H1 (cell line): ENCODE results near the gene PEX16. TPM values are rescaled to one million over a fixed set of nuclear protein-coding genes. Genes with fewer than 3 reads are reported as not detected.

Experiments
- BCL11A ChIP-seq, 2 experiments: IDR thresholded peaks; one replicate each; pipeline ENCODE4 v1.6.1; 2011; ENCODE audit warnings: low read depth in 2 of 2, low read length in 2 of 2, mild to moderate bottlenecking in 2 of 2
- POLR2A ChIP-seq, 2 experiments: IDR thresholded peaks; 1 replicate in 1 of 2; 2 replicates in 1 of 2; pipeline ENCODE4 v1.6.1; 2011; ENCODE audit warnings: low read depth in 2 of 2, low read length in 2 of 2, mild to moderate bottlenecking in 2 of 2; ENCODE audit errors: control extremely low read depth in 1 of 2
- TEAD4 ChIP-seq: IDR thresholded peaks from 2 replicates; pipeline ENCODE4 v1.6.1; 2012; ENCODE audit warnings: low read depth, low read length, inconsistent platforms, mixed read lengths
- polyA plus RNA-seq, 7 experiments: library from polyadenylated mRNA; depleted of rRNA in 3 of 7; stranded (reverse) in 5 of 7; unstranded in 2 of 7; fragments of >200 nt in 5 of 7; fragments of 200-250 nt in 2 of 7; gene quantifications; 1 replicate in 5 of 7; 2 replicates in 1 of 7; 4 replicates in 1 of 7; pipeline versions ENCODE4 v1.2.1 to v1.2.3, GENCODE V29; 2011 to 2013; ENCODE audit warnings: missing spikeins in 2 of 7, mixed read lengths in 2 of 7
- total RNA-seq: library from RNA; stranded (reverse); fragmentation: NEBNext Ultra II Directional; extraction: Animal tissue kit (Norgen Biotek cat#: 25700); gene quantifications from 2 replicates; pipeline ENCODE4 v1.2.1, GENCODE V29; 2021
- TF ChIP-seq, protein P1 (sequence below): fragments of 300-600 bp; sonication (generic); IDR thresholded peaks from 2 replicates; pipeline ENCODE4 v1.7.1; 2012; ENCODE audit warnings: low read length, moderate library complexity, mild to moderate bottlenecking, inconsistent platforms; ENCODE audit not compliant: insufficient replicate concordance

PEX16 gene
- total and polyA plus RNA-seq, 2 of the 8 experiments (the other 6 are each of a cell fraction or from before 2014, with no cell fraction given) = 29.2 to 36.0 TPM

DNA sequence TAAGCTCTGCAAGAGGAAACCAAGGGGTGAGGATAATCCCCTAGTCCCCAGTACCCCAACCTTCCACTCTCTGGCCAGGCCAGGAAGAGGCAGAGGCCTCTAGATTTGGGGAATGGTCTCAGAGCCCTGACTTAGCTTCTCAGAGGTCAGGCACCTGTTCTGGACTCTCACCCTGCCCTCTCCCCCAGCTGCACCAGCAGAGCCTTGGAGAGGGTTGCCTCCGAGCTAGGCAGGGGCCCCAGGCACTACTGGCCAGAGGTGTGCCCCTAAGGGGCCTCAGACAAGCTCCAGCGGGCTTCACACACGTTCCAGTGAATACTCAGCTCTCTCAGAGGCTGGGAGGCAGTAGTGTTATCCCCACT is 18.6 kb downstream of the PEX16 start (continued):
- TF ChIP-seq POLR2A (IDR thresholded peaks at IDR 0.05; ENCODE audit: control extremely low read depth in 1 of 2, low read depth in 2 of 2, low read length in 2 of 2) = no peak
- TF ChIP-seq, protein P1, sequence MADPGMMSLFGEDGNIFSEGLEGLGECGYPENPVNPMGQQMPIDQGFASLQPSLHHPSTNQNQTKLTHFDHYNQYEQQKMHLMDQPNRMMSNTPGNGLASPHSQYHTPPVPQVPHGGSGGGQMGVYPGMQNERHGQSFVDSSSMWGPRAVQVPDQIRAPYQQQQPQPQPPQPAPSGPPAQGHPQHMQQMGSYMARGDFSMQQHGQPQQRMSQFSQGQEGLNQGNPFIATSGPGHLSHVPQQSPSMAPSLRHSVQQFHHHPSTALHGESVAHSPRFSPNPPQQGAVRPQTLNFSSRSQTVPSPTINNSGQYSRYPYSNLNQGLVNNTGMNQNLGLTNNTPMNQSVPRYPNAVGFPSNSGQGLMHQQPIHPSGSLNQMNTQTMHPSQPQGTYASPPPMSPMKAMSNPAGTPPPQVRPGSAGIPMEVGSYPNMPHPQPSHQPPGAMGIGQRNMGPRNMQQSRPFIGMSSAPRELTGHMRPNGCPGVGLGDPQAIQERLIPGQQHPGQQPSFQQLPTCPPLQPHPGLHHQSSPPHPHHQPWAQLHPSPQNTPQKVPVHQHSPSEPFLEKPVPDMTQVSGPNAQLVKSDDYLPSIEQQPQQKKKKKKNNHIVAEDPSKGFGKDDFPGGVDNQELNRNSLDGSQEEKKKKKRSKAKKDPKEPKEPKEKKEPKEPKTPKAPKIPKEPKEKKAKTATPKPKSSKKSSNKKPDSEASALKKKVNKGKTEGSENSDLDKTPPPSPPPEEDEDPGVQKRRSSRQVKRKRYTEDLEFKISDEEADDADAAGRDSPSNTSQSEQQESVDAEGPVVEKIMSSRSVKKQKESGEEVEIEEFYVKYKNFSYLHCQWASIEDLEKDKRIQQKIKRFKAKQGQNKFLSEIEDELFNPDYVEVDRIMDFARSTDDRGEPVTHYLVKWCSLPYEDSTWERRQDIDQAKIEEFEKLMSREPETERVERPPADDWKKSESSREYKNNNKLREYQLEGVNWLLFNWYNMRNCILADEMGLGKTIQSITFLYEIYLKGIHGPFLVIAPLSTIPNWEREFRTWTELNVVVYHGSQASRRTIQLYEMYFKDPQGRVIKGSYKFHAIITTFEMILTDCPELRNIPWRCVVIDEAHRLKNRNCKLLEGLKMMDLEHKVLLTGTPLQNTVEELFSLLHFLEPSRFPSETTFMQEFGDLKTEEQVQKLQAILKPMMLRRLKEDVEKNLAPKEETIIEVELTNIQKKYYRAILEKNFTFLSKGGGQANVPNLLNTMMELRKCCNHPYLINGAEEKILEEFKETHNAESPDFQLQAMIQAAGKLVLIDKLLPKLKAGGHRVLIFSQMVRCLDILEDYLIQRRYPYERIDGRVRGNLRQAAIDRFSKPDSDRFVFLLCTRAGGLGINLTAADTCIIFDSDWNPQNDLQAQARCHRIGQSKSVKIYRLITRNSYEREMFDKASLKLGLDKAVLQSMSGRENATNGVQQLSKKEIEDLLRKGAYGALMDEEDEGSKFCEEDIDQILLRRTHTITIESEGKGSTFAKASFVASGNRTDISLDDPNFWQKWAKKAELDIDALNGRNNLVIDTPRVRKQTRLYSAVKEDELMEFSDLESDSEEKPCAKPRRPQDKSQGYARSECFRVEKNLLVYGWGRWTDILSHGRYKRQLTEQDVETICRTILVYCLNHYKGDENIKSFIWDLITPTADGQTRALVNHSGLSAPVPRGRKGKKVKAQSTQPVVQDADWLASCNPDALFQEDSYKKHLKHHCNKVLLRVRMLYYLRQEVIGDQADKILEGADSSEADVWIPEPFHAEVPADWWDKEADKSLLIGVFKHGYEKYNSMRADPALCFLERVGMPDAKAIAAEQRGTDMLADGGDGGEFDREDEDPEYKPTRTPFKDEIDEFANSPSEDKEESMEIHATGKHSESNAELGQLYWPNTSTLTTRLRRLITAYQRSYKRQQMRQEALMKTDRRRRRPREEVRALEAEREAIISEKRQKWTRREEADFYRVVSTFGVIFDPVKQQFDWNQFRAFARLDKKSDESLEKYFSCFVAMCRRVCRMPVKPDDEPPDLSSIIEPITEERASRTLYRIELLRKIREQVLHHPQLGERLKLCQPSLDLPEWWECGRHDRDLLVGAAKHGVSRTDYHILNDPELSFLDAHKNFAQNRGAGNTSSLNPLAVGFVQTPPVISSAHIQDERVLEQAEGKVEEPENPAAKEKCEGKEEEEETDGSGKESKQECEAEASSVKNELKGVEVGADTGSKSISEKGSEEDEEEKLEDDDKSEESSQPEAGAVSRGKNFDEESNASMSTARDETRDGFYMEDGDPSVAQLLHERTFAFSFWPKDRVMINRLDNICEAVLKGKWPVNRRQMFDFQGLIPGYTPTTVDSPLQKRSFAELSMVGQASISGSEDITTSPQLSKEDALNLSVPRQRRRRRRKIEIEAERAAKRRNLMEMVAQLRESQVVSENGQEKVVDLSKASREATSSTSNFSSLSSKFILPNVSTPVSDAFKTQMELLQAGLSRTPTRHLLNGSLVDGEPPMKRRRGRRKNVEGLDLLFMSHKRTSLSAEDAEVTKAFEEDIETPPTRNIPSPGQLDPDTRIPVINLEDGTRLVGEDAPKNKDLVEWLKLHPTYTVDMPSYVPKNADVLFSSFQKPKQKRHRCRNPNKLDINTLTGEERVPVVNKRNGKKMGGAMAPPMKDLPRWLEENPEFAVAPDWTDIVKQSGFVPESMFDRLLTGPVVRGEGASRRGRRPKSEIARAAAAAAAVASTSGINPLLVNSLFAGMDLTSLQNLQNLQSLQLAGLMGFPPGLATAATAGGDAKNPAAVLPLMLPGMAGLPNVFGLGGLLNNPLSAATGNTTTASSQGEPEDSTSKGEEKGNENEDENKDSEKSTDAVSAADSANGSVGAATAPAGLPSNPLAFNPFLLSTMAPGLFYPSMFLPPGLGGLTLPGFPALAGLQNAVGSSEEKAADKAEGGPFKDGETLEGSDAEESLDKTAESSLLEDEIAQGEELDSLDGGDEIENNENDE = no peak
- TF ChIP-seq BCL11A (IDR thresholded peaks at IDR 0.05; ENCODE audit: low read depth in 2 of 2, low read length in 2 of 2) = no peak
- TF ChIP-seq TEAD4 = no peak
